ENCODE results near the gene SLC30A7. TPM values are rescaled to one million over a fixed set of nuclear protein-coding genes. Genes with fewer than 3 reads are reported as not detected.

The SLC30A7 gene
- total RNA-seq, 1 donor from 2014 or later, result 40.8 TPM

DNA sequence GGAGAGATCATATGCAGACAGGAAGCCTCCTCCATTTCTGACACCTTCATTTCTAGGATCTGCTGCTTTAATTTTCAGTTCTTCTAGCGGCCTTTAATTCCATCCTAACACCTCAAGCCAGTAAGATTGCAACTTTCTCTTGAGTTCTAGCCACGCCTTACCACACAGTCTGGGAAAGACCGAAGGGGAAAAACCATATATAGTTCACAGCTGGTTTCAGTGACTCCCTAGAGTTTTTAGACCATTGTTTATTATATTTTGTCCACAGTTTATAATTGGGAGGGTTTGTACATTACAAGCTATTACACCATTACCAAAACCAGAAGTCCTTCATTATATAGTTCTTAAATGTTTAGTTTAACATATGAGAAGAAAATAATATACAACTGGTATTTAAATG is 92.2 kb downstream of the SLC30A7 start:
- peaks cover 18% of the 10 kb centered on the region for H3K9me3 Mint-ChIP-seq
- intact Hi-C loops (cut with micrococcal nuclease), result no loop called here
- no peaks in the 10 kb centered on the region for H3K27me3 Mint-ChIP-seq
- no peak overlapping the region for H3K4me3 Mint-ChIP-seq
- no peak overlapping the region for H3K27ac Mint-ChIP-seq
- peaks cover 17% of the 10 kb centered on the region for H3K4me1 Mint-ChIP-seq
- peaks cover 70% of the 10 kb centered on the region for H3K36me3 Mint-ChIP-seq (ENCODE audit: low read depth)
- DNase-seq, result no peak

DNA sequence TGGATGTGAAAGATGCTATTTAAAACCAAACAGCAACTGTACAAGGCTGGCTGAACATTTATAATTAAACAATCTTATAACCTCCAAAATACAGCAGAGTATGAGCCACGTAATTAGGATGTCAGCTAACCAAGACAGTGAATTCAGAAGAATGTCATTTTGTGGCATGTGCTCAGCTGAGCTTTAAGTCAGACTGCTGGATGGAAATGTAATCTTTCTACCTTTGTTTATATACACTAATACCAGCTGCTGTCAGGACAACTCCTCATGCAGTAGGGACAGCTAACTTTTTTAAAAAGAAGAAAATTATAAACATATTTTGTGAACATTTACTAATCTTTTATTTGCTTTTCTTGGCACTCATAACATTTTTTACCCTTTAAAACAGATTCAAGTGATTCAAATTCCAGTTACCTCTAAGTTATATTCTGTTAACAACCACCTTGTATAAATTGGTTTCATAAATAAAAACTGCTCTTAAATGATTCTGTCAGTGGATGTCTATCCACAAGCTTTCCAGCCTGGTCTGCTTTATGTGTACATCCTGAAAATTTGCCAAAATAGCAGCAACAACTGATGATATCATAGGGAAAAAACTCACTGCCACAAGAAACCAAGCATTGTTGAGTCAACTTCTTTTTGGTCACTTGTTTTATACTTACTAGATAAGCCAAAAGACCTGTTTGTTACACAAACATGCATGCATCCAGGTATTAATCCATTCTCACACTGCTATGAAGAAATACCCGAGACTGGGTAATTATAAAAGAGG is 93.6 kb downstream of the SLC30A7 start:
- peaks cover 13% of the 10 kb centered on the region for H3K9me3 Mint-ChIP-seq
- intact Hi-C loops (cut with micrococcal nuclease), result no loop called here
- no peak overlapping the region for H3K4me3 Mint-ChIP-seq
- peaks cover 61% of the 10 kb centered on the region for H3K36me3 Mint-ChIP-seq (ENCODE audit: low read depth)
- H3K27ac Mint-ChIP-seq, result no peak overlapping the region
- H3K27me3 Mint-ChIP-seq, result no peaks in the 10 kb centered on the region
- DNase-seq, result no peak
- H3K4me1 Mint-ChIP-seq, result peaks cover 13% of the 10 kb centered on the region

DNA sequence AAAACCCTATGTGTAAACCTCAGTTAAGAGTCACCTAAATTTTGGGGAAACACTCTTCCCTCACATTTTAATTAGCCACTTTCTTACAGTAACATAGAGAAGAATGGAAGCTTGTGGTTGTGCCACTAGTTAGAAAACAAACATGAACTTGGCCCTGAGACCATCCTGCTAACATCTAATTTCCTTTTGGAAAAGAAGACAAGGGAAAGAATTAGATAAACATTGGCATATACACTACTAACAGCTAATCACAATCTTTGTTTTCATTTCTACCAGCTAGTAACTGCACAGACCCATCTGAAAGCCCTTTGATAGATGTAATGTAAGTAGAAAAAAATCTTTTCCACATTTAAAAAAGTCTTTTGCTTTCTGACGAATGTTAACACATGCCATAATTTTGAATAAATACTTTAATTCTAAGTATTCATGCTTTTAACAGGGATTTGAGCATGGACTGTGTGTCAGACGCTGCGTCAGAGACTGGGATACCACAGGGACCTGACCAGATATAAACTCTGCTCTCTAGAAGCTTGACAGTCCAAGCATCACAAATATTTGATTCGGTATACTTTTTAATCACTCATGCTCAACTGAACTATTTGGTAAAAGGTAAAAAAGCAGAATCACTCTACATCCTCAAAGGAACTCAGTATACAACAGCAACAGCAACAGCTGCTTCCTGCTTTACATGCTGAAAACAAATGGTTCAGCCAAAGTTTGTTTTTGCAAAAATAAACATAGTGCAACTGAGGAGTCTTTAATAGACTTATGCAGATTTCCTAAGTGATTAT is 99.5 kb downstream of the SLC30A7 start:
- Mint-ChIP-seq H3K36me3 (ENCODE audit: low read depth) (peaks cover 58% of the 10 kb centered on the region), H3K4me1 (peaks cover 11% of the 10 kb centered on the region), H3K27ac (no peak overlapping the region), H3K9me3 (no peaks in the 10 kb centered on the region), H3K27me3 (no peaks in the 10 kb centered on the region), H3K4me3 (no peak overlapping the region)
- DNase-seq, result no peak
- intact Hi-C loops (cut with micrococcal nuclease), result no loop called here

DNA sequence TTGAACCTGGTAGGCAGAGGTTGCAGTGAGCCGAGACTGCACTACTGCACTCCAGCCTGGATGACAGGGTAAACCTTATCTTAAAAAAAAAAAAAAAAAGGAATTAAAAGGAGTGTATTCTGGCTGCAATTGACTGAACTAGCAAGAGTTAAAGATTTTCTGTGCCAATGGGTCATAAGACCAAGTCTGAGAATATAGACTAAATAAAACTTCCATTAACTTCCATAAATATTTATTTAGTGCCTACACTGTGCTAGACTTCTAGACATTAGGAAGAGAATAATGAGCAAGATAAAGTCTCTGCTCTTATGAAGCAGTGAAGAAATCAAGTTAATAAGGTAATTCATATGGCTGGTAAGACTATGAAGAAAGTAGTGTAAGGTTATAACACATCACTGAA is 102.5 kb downstream of the SLC30A7 start:
- Mint-ChIP-seq H3K27me3 (no peaks in the 10 kb centered on the region), H3K4me1 (peaks cover 11% of the 10 kb centered on the region)
- DNase-seq, result no peak

DNA sequence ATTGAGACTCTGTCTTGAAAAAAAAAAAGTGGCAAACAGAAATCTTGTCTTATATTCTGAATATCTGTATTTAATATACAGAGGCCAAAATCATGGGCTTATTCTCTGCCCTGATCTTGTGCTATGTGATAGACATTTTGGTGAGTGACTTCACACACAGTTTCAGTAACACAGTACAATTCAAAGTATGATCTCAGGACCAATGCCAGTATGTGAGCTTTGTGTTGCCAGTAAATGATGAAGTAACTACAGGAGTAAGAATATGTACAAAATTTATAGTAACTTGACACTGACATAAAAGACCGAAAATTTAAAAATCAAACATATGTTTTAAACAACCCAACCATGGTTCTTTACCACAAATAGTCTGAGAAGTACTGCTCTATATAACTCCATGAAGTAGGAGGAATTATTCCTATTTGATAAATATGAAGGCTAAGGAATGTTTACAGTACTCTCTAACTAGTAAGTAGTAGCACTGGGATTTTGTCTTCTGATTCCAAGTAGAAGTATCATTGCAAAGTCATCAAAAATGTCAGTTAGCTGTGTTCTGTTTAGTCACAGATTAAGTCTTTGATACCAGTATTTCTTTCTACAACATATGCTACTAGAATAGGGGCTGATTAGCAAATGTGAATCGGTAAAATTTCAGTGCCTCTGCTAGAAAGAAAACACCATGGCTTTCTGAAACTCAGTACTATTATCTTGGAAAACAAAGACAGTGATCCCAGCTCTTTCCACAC is 104.4 kb downstream of the SLC30A7 start:
- Mint-ChIP-seq H3K36me3 (ENCODE audit: low read depth) (peaks cover 42% of the 10 kb centered on the region), H3K4me3 (no peak overlapping the region), H3K27ac (no peak overlapping the region), H3K27me3 (no peaks in the 10 kb centered on the region), H3K4me1 (peaks cover 13% of the 10 kb centered on the region), H3K9me3 (peaks cover 1% of the 10 kb centered on the region)
- intact Hi-C loops (cut with micrococcal nuclease), result no loop called here
- no peak for DNase-seq

More for the DNA sequence above, 102.5 kb downstream of the SLC30A7 start:
- H3K9me3 Mint-ChIP-seq, result no peaks in the 10 kb centered on the region
- H3K4me3 Mint-ChIP-seq, result no peak overlapping the region
- no peak overlapping the region for H3K27ac Mint-ChIP-seq
- intact Hi-C loops (cut with micrococcal nuclease), result no loop called here
- peaks cover 47% of the 10 kb centered on the region for H3K36me3 Mint-ChIP-seq (ENCODE audit: low read depth)

DNA sequence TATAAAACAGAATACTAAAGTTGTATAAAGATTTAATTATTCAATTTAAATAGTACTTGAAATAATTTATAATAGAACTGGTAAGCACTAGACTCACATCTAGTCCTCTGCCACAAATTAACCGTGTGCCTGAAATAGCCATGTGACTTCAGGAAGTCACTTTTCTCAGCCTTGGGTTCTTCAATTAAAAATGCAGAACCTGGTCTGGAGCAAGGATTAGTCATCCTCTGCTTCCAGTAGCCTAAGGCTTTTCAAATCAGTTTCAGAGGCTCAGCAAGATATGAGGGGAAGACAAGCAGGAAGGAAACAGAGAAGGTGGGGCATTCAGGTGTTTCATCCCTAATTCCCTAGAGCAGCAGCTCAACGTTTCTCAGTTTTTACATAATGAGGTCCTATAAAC is 106.7 kb downstream of the SLC30A7 start:
- H3K4me3 Mint-ChIP-seq, result no peak overlapping the region
- H3K4me1 Mint-ChIP-seq, result peaks cover 28% of the 10 kb centered on the region
- H3K9me3 Mint-ChIP-seq, result peaks cover 4% of the 10 kb centered on the region
- H3K36me3 Mint-ChIP-seq (ENCODE audit: low read depth), result peaks cover 43% of the 10 kb centered on the region
- intact Hi-C loops (cut with micrococcal nuclease), result no loop called here
- no peak overlapping the region for H3K27ac Mint-ChIP-seq
- no peaks in the 10 kb centered on the region for H3K27me3 Mint-ChIP-seq
- DNase-seq, result no peak

DNA sequence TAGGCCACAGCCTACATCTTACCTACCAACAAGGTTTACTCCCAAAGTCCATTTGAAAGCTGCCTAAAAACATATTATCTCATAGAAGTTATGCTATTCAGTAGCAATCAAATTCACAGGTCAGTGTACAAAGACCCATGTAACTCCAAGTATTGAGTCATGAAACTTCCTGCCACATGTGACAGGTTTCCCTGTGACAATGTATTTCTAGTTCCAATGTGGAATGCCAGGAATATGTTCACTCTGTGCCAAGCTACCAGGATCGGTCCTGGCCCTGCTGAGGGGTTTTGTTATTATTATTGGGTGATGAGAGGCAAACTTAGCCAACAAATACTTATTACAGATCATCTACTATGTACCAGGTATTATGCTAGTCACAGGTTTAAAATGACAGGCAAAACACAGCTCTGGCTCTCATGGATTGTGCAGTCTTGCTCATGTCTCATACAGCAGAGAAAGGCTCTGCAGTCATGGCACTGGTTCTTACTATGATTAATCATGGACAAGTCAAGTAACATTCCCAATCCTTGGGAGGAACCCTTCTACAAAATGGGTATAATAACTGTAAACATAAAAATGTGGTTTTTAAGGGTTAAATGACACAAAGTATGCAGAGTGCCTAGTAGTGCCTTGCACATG is 107.2 kb downstream of the SLC30A7 start:
- Mint-ChIP-seq H3K4me1 (peaks cover 30% of the 10 kb centered on the region), H3K9me3 (peaks cover 4% of the 10 kb centered on the region), H3K27ac (no peak overlapping the region), H3K36me3 (ENCODE audit: low read depth) (peaks cover 43% of the 10 kb centered on the region), H3K4me3 (no peak overlapping the region), H3K27me3 (no peaks in the 10 kb centered on the region)
- intact Hi-C loops (cut with micrococcal nuclease), result no loop called here
- no peak for DNase-seq

DNA sequence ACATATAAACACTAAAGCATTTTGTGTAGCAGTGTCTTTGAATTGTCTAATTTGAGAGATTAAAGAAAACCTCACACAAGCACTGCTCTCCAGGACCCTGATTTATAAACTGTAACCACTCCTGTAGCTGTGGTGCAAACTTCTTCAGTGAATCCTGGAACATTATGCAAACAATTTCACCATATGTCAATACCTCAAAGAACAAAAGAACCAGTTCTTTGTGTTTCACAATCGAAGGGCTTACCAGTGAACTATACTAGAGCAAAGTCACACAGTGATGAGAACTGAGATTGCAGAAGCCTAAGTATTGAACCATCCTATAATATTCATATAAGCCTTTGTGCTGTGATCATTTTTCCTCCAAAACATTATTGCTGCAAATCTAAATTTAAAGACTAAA is 108.2 kb downstream of the SLC30A7 start:
- intact Hi-C loops (cut with micrococcal nuclease), result no loop called here
- H3K27ac Mint-ChIP-seq, result no peak overlapping the region
- no peak for DNase-seq
- no peak overlapping the region for H3K4me3 Mint-ChIP-seq
- H3K36me3 Mint-ChIP-seq (ENCODE audit: low read depth), result peaks cover 46% of the 10 kb centered on the region
- H3K4me1 Mint-ChIP-seq, result peaks cover 33% of the 10 kb centered on the region
- H3K9me3 Mint-ChIP-seq, result peaks cover 10% of the 10 kb centered on the region
- no peaks in the 10 kb centered on the region for H3K27me3 Mint-ChIP-seq

DNA sequence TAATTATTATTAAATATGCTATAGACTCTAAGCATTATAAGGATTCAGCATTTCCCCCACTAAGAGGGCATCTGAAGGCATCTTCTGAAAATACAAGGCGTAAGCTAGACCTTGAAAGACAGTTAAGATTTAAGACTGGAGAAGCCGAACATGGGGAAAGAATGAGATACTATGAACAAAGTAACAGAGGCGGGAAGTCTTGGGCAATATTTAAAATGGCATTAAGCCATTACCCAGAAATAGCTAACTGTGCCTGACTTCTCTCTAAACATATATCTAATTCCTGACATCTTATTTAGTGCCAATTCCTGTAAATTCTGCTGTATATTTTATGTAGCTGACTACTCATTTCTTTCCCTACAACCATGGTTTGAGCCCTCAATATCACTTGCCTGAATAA is 108.8 kb downstream of the SLC30A7 start:
- no peak for DNase-seq
- Mint-ChIP-seq H3K27me3 (no peaks in the 10 kb centered on the region), H3K27ac (no peak overlapping the region), H3K4me3 (no peak overlapping the region), H3K36me3 (ENCODE audit: low read depth) (peaks cover 50% of the 10 kb centered on the region), H3K4me1 (peaks cover 33% of the 10 kb centered on the region), H3K9me3 (peaks cover 10% of the 10 kb centered on the region)
- intact Hi-C loops (cut with micrococcal nuclease), result loop anchor here (5.0 kb wide), 4 partner anchors 77 to 233 kb away; partner anchors contain the start of gene S1PR1

DNA sequence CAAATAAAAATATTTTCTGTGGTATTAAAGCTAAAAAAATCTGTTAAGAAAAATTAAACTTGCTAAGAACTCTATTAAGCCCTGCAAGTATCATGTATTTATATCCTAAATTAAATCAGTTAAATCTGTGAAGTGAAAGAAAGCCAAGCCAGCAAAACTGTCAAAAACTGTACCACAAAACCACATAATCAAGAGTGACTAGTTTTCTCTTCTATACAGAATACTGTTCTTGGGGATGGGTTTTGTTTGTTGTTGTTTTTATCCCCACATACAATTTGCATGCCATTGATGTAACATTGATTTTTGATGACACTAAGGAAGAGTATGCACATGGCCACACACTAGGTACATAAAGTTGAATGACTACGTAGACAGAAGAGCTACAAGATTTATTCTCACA is 109.3 kb downstream of the SLC30A7 start:
- Mint-ChIP-seq H3K9me3 (peaks cover 10% of the 10 kb centered on the region), H3K4me1 (peaks cover 33% of the 10 kb centered on the region), H3K4me3 (peak overlapping the region; percentile 4), H3K27ac (no peak overlapping the region), H3K27me3 (no peaks in the 10 kb centered on the region), H3K36me3 (ENCODE audit: low read depth) (peaks cover 51% of the 10 kb centered on the region)
- intact Hi-C loops (cut with micrococcal nuclease), result loop anchor here (5.0 kb wide), 4 partner anchors 78 to 232 kb away; partner anchors contain the start of gene S1PR1
- DNase-seq, result no peak

DNA sequence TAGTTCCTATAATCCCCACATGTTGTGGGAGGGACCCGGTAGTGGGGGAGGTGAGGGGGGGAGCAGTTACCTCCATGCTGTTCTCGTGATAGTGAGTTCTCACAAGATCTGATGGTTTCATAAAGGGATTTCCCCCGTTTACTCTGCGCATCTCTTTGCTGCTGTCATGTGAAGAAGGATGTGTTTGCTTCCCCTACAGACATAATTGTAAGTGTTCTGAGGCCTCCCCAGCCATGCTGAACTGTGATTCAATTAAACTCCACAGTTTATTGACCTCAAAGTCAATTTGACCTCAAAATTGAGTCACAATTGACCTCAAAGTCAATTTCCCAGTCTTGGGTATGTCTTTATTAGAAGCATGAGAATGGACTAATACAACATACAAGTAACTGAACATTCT is 110.0 kb downstream of the SLC30A7 start:
- Mint-ChIP-seq H3K27ac (no peak overlapping the region), H3K9me3 (peaks cover 10% of the 10 kb centered on the region), H3K4me3 (no peak overlapping the region), H3K36me3 (ENCODE audit: low read depth) (peaks cover 51% of the 10 kb centered on the region), H3K4me1 (peaks cover 35% of the 10 kb centered on the region), H3K27me3 (no peaks in the 10 kb centered on the region)
- DNase-seq, result no peak
- intact Hi-C loops (cut with micrococcal nuclease), result loop anchor here (1.0 to 5.0 kb wide), 7 partner anchors 65 to 285 kb away; partner anchors contain the start of gene S1PR1

DNA sequence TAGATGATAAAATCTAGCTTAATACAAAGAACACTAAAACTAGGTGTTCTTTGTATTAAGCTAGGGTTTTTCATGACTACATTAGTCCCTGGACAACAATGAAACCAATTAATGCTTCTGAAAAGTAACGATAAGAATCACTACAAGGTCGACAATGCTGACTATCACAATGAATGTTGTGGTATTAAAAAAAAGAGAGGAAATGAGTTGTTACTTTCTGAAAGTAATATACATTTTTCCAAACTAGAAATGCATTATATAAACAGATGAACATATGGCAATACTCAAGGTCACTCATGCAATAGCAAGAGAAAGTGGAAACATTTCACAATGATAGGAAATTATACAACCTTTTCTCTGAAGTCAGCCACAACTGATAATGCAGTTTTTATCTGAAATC is 110.7 kb downstream of the SLC30A7 start:
- peaks cover 35% of the 10 kb centered on the region for H3K4me1 Mint-ChIP-seq
- H3K9me3 Mint-ChIP-seq, result peaks cover 10% of the 10 kb centered on the region
- intact Hi-C loops (cut with micrococcal nuclease), result loop anchor here (1.0 to 5.0 kb wide), 7 partner anchors 65 to 285 kb away; partner anchors contain the start of gene S1PR1
- H3K4me3 Mint-ChIP-seq, result no peak overlapping the region
- DNase-seq, result no peak
- H3K27me3 Mint-ChIP-seq, result no peaks in the 10 kb centered on the region
- peaks cover 49% of the 10 kb centered on the region for H3K36me3 Mint-ChIP-seq (ENCODE audit: low read depth)
- H3K27ac Mint-ChIP-seq, result no peak overlapping the region

DNA sequence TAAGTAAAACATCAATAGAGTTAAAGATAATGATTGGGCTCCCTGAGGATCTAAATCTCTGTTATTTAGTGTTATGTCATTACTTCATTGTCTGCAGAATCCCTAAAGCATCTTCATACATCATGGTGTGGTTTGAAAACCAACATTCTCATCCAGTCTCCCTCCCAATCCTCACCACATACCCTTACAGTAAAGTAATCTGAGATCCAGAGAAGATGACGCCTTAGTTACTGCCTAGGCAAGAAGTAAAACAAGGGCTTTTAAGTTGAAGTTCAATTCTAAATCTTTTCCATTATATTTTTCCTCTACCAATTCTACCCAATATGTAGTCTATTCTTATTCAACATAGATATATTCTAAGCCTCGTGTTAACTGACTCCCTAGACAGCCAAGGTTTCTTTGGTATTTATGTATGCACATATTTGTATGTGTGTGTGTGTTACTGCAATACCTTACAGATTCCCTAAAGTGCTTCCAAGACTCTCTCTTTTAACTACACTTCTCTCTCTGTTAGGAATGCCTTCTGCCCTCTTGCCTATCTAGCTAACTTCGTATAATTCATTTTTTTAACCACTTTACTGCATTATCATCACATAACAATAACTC is 112.4 kb downstream of the SLC30A7 start:
- intact Hi-C loops (cut with micrococcal nuclease), result loop anchor here (5.0 kb wide), 4 partner anchors 81 to 229 kb away; partner anchors contain the start of gene S1PR1
- Mint-ChIP-seq H3K4me1 (peaks cover 33% of the 10 kb centered on the region), H3K9me3 (peaks cover 10% of the 10 kb centered on the region), H3K36me3 (ENCODE audit: low read depth) (peaks cover 57% of the 10 kb centered on the region), H3K27me3 (no peaks in the 10 kb centered on the region), H3K27ac (no peak overlapping the region), H3K4me3 (no peak overlapping the region)
- no peak for DNase-seq

Measured in activated CD4-positive, alpha-beta T cell treated with anti-CD3 and anti-CD28 coated beads, Interleukin-2, amount 10 ng/mL, durations not matched to agents 24 days and 14 days (primary cell).